Duodenal mucosa (tissue), 2 donors: ENCODE results near the gene HTR1D.
A peak's percentile ranks its signal among the peaks of the same experiment; 100 is the strongest.

ENCODE experiments used
- H3K27ac ChIP-seq: one replicate; pipeline ENCODE4 v1.7.0; 2013; ENCODE audit warnings: low read depth, low read length
- H3K27me3 ChIP-seq, 2 donors: one replicate each; pipeline ENCODE4 v1.7.0; 2013; ENCODE audit warnings: low read length in 2 of 2, control low read depth in 1 of 2; ENCODE audit not compliant: insufficient read depth in 2 of 2, control insufficient read depth in 1 of 2
- H3K36me3 ChIP-seq, 2 donors: one replicate each; pipeline ENCODE4 v1.7.0; 2013; ENCODE audit warnings: low read length in 2 of 2, control low read depth in 1 of 2; ENCODE audit not compliant: insufficient read depth in 2 of 2, control insufficient read depth in 1 of 2
- H3K4me1 ChIP-seq, 2 donors: one replicate each; pipeline ENCODE4 v1.7.0; 2013; ENCODE audit warnings: low read length in 2 of 2, control low read depth in 1 of 2; ENCODE audit not compliant: insufficient read depth in 2 of 2, control insufficient read depth in 1 of 2
- H3K4me3 ChIP-seq, 2 donors: one replicate each; pipeline ENCODE4 v1.7.0; 2013; ENCODE audit warnings: low read length in 2 of 2, low read depth in 1 of 2
- H3K9ac ChIP-seq, 2 donors: one replicate each; pipeline ENCODE4 v1.7.0; 2013; ENCODE audit warnings: low read length in 2 of 2, low read depth in 1 of 2
- H3K9me3 ChIP-seq, 2 donors: one replicate each; pipeline ENCODE4 v1.7.0; 2013; ENCODE audit warnings: low read length in 2 of 2, control low read depth in 1 of 2; ENCODE audit not compliant: control insufficient read depth in 1 of 2

The HTR1D gene

GRCh38 chr1:23159963-23160877 lies 57.1 kb downstream of the HTR1D start:
- no peak overlapping the region for H3K9ac ChIP-seq
- peak overlapping the region; percentile 15 for H3K27ac ChIP-seq
- no peaks in the 10 kb centered on the region for H3K36me3 ChIP-seq
- peaks cover 27 to 34% of the 10 kb centered on the region in 2 donors for H3K4me1 ChIP-seq
- H3K4me3 ChIP-seq = no peak overlapping the region
- H3K9me3 ChIP-seq = no peaks in the 10 kb centered on the region
- no peaks in the 10 kb centered on the region for H3K27me3 ChIP-seq

- H3K27ac ChIP-seq = no peak overlapping the region
- no peaks in the 10 kb centered on the region for H3K27me3 ChIP-seq
- no peak overlapping the region for H3K4me3 ChIP-seq
- H3K36me3 ChIP-seq = no peaks in the 10 kb centered on the region
- no peaks in the 10 kb centered on the region for H3K9me3 ChIP-seq
- no peak overlapping the region for H3K9ac ChIP-seq
- peaks cover 21 to 23% of the 10 kb centered on the region in 2 donors for H3K4me1 ChIP-seq
These were observed 60.4 kb downstream of the HTR1D start for GRCh38 chr1:23156940-23157339.

- Histone ChIP-seq H3K27me3 (no peaks in the 10 kb centered on the region), H3K36me3 (no peaks in the 10 kb centered on the region), H3K4me1 (peaks cover 26 to 29% of the 10 kb centered on the region in 2 donors), H3K4me3 (no peak overlapping the region), H3K9ac (no peak overlapping the region), H3K9me3 (no peaks in the 10 kb centered on the region), H3K27ac (no peak overlapping the region)
These were observed 64.2 kb downstream of the HTR1D start for GRCh38 chr1:23152966-23153684.

GRCh38 chr1:23150742-23151141 lies 66.6 kb downstream of the HTR1D start:
- Histone ChIP-seq H3K4me3 (no peak overlapping the region), H3K27ac (no peak overlapping the region), H3K27me3 (no peaks in the 10 kb centered on the region), H3K9ac (no peak overlapping the region), H3K36me3 (peaks cover 0 to 3% of the 10 kb centered on the region in 2 donors), H3K4me1 (peaks cover 35% of the 10 kb centered on the region in 2 donors), H3K9me3 (no peaks in the 10 kb centered on the region)

- Histone ChIP-seq H3K9me3 (no peaks in the 10 kb centered on the region), H3K9ac (no peak overlapping the region), H3K27me3 (no peaks in the 10 kb centered on the region), H3K4me1 (peaks cover 30% of the 10 kb centered on the region in 2 donors), H3K4me3 (no peak overlapping the region), H3K27ac (no peak overlapping the region), H3K36me3 (peaks cover 0 to 3% of the 10 kb centered on the region in 2 donors)
These were observed 67.2 kb downstream of the HTR1D start for GRCh38 chr1:23150125-23150524.

GRCh38 chr1:23149114-23149513 lies 68.2 kb downstream of the HTR1D start:
- H3K9me3 ChIP-seq = no peaks in the 10 kb centered on the region
- no peak overlapping the region for H3K4me3 ChIP-seq
- peaks cover 27% of the 10 kb centered on the region in 2 donors for H3K4me1 ChIP-seq
- H3K27ac ChIP-seq = no peak overlapping the region
- peaks cover 0 to 7% of the 10 kb centered on the region in 2 donors for H3K36me3 ChIP-seq
- no peaks in the 10 kb centered on the region for H3K27me3 ChIP-seq
- H3K9ac ChIP-seq = no peak overlapping the region

GRCh38 chr1:23148084-23148483 lies 69.2 kb downstream of the HTR1D start:
- Histone ChIP-seq H3K4me3 (no peak overlapping the region), H3K4me1 (peaks cover 27% of the 10 kb centered on the region in 2 donors), H3K9me3 (no peaks in the 10 kb centered on the region), H3K27me3 (no peaks in the 10 kb centered on the region), H3K9ac (no peak overlapping the region), H3K36me3 (peaks cover 0 to 9% of the 10 kb centered on the region in 2 donors), H3K27ac (no peak overlapping the region)
